IPS DF 4.7 (cell line): ENCODE data around the gene FZD4.
"Not testable (repeated sequence)": the region's sequence is repeated elsewhere in the genome, so short reads cannot be mapped to it uniquely, and the experiment has no call there.

ENCODE experiments used
- DNase-seq: peaks from one replicate; pipeline ENCODE4 v3.0.0-alpha.2; 2013; ENCODE audit warnings: low spot score; ENCODE audit errors: extremely low read depth

Gene FZD4

GRCh38 chr11:86938203-86938899, 16.8 kb downstream of the FZD4 start:
- no peak for DNase-seq

GRCh38 chr11:86937193-86937806, 17.9 kb downstream of the FZD4 start:
- not testable (repeated sequence) for DNase-seq

- DNase-seq = no peak
Observed at GRCh38 chr11:86934926-86935579, 20.1 kb downstream of the FZD4 start.

GRCh38 chr11:86934582-86934900, 20.7 kb downstream of the FZD4 start:
- no peak for DNase-seq

GRCh38 chr11:86933891-86934581, 21.2 kb downstream of the FZD4 start:
- DNase-seq = no peak

GRCh38 chr11:86932924-86933875, 22.0 kb downstream of the FZD4 start:
- DNase-seq = no peak

- no peak for DNase-seq
Observed at GRCh38 chr11:86932259-86932585, 23.0 kb downstream of the FZD4 start.

- DNase-seq = no peak
Observed at GRCh38 chr11:86931548-86932258, 23.5 kb downstream of the FZD4 start.

- no peak for DNase-seq
Observed at GRCh38 chr11:86930957-86931547, 24.1 kb downstream of the FZD4 start.

- no peak for DNase-seq
Observed at GRCh38 chr11:86926975-86927374, 28.2 kb downstream of the FZD4 start.

GRCh38 chr11:86923999-86924766, 31.0 kb downstream of the FZD4 start:
- peak; percentile 90 for DNase-seq

GRCh38 chr11:86922225-86922624, 33.0 kb downstream of the FZD4 start:
- DNase-seq = no peak

- peak; percentile 71 for DNase-seq
Observed at GRCh38 chr11:86919557-86920210, 35.5 kb downstream of the FZD4 start.

GRCh38 chr11:86918973-86919372, 36.2 kb downstream of the FZD4 start:
- no peak for DNase-seq

- DNase-seq = no peak
Observed at GRCh38 chr11:86918496-86918895, 36.7 kb downstream of the FZD4 start.

GRCh38 chr11:86917589-86917988, 37.6 kb downstream of the FZD4 start:
- DNase-seq = no peak

GRCh38 chr11:86916330-86916729, 38.9 kb downstream of the FZD4 start:
- DNase-seq = no peak

GRCh38 chr11:86915850-86916249, 39.3 kb downstream of the FZD4 start:
- not testable (repeated sequence) for DNase-seq
